ENCODE results near the gene VPS51.

GRCh38 chr11:65113361-65113756, 17.3 kb downstream of the VPS51 start:
- TF ChIP-seq USF1 (CRISPR knock-in tag; IDR thresholded peaks at IDR 0.05) (no peak), ATF3 (CRISPR knock-in tag; conservative IDR thresholded peaks at IDR 0.05) (no peak), ZNF121 (CRISPR knock-in tag; IDR thresholded peaks at IDR 0.05) (no peak), MAX (CRISPR knock-in tag; IDR thresholded peaks at IDR 0.05) (no peak), CTCF (IDR thresholded peaks at IDR 0.05) (no peak), FOXP4 (CRISPR knock-in tag; IDR thresholded peaks at IDR 0.05) (no peak), TEAD4 (CRISPR knock-in tag; IDR thresholded peaks at IDR 0.05) (no peak), GABPB1 (CRISPR knock-in tag; IDR thresholded peaks at IDR 0.05) (no peak), ZNF512 (CRISPR knock-in tag; IDR thresholded peaks at IDR 0.05; ENCODE audit: borderline replicate concordance) (no peak)
